GM21447 (cell line): ENCODE data around the gene FHIT.

Source experiments
- ATAC-seq: cut with Tn5 transposase; IDR thresholded peaks from one replicate; pipeline ENCODE4 v1.9.1; 2021; ENCODE audit not compliant: unreplicated experiment

Gene FHIT

DNA sequence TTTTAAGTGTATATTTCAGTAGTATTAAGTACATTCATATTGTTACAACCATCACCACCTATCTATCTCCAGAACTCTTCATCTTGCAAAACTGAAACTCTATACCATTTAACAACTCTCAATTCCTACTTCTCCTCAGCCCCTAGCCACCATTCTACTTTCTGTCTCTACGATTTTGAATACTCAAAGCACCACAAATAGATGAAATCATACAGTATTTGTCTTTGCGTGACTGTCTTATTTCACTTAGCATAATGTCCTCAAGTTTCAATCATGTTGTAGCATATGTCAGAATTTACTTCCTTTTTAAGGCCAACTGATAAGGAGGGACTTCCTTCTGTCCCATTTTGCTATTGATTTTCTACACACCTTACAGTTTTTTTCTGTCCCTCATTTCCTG lies 593.3 kb downstream of the FHIT start:
- ATAC-seq = peak; percentile 90

- no peak for ATAC-seq
Measured at GRCh38 chr3:60652829-60653228, 598.4 kb downstream of the FHIT start.

DNA sequence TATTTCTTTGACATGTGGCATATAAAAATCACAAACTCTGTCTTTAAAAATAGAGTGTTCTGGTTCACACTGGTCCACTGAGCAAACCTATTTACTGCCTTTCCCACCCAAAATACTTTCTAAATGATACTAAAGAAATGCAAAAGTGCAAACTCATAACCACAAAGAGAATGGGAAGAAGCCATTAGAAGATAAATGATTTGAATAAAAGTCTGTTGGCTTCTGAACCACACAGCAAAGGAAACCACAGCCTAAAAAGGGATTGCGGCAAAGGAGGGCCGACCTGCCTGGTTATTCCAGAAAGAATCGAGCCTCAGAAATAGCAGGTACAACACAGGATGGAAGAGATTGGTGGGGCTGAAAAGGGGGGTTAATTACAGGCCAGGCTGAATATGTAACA lies 599.5 kb downstream of the FHIT start:
- no peak for ATAC-seq

DNA sequence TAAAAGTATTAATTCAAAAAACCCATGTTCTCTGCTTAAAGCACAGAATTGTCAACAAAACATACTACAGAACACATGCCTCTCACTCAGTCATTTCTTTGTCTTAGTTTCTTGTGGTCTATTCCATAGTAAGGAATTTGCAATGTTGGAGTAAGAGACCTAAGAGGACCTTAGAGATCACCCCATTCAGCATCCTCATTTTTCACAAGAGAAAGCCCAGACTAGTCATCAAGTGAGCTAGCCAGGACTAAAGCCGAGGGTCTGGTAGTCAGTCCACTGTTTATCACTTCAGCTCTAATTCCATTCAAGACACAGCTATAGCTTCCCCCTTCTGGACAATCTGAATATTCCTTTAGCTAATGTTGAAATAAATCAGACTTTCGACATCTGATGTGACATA lies 601.1 kb downstream of the FHIT start:
- ATAC-seq = no peak

GRCh38 chr3:60645801-60646200 lies 605.5 kb downstream of the FHIT start:
- ATAC-seq = no peak

- no peak for ATAC-seq
Measured at GRCh38 chr3:60643831-60644230, 607.4 kb downstream of the FHIT start.

GRCh38 chr3:60641354-60641753 lies 609.9 kb downstream of the FHIT start:
- no peak for ATAC-seq

- ATAC-seq = no peak
Measured at GRCh38 chr3:60636846-60637245, 614.4 kb downstream of the FHIT start.

DNA sequence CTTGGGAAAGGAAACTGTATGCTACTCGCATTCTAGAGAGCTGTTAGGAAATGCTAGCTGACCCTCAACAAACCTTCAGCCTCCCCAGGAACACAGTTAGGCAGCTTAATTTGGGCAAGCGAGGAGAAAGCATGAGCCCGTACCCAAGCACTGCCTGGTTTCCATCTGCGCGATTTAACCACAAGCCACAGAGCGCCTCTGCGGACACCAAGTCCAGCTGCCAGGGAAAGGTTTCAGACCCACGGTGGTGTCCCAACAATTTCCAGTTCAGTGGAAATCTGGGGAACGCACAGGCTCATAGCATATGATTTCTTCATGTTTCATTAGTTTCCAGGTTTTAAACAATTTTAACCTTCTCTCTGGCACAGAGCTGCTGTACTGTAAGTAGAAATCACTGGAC lies 617.6 kb downstream of the FHIT start:
- no peak for ATAC-seq

DNA sequence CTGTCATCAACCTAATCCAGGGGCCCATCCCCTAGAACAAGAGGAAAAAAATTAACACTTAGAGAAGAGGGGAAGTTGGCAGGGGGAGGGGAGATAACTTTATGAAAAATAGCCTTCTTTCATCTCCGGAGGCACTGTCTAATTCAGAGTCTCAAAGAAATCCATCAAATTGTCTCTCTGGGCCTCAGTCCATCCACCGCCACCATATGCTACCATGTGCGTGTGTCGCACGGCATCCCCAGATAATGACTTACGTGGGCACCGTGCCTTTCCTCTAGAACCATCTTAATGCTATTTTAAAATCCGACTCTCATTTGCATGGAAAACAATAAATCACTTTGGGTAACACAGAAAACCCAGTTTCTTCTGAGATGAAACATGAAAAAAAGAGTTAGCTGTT lies 619.7 kb downstream of the FHIT start:
- ATAC-seq = no peak

GRCh38 chr3:60630953-60631352 lies 620.3 kb downstream of the FHIT start:
- no peak for ATAC-seq

DNA sequence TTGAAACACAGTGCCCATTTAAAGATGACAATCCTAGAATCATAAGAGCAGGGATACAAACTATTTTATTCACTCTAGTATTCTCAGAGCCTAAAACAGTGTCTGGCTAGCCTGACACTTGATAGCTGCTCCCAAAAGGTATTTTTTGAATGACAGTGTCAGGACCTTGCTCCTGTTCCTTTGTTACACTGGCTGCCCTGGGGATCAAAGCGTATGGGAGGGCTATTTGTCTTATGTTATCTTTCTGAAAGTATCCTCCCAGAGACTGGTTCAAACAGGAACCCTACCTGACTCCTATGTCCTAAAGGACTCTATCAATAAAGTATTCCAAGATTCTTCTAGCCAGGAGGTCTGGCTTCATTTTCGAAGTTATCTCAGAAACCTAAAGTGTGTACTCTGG lies 621.4 kb downstream of the FHIT start:
- ATAC-seq = no peak

DNA sequence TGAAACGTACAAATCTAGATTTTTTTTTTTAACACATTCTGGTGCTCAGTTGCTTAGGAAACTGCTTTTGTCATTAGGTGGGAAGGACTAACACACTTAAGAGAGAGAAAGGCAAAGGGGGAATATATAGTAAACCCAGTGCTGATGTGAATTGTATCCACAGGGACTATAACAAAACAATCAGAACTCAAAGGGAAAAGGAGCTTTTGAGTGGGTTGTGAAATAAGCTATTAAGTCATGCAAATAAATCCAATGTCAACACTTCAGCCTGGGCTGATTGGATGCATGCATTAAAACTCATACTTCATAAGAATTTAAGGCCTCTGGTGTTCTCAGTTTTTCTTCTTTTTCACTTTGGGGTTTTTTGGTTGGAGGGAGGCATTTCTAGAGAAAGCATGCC lies 628.9 kb downstream of the FHIT start:
- no peak for ATAC-seq

GRCh38 chr3:60617188-60617587 lies 634.1 kb downstream of the FHIT start:
- no peak for ATAC-seq

- ATAC-seq = no peak
Measured at GRCh38 chr3:60613769-60614303, 637.4 kb downstream of the FHIT start.

GRCh38 chr3:60610441-60611112 lies 640.7 kb downstream of the FHIT start:
- ATAC-seq = no peak

- ATAC-seq = no peak
Measured at GRCh38 chr3:60609446-60609845, 641.8 kb downstream of the FHIT start.

- no peak for ATAC-seq
Measured at GRCh38 chr3:60603860-60604259, 647.4 kb downstream of the FHIT start.

GRCh38 chr3:60600848-60601247 lies 650.4 kb downstream of the FHIT start:
- no peak for ATAC-seq

- no peak for ATAC-seq
Measured at GRCh38 chr3:60599586-60599985, 651.7 kb downstream of the FHIT start.

GRCh38 chr3:60598671-60599070 lies 652.6 kb downstream of the FHIT start:
- no peak for ATAC-seq

GRCh38 chr3:60594025-60594424 lies 657.2 kb downstream of the FHIT start:
- no peak for ATAC-seq

DNA sequence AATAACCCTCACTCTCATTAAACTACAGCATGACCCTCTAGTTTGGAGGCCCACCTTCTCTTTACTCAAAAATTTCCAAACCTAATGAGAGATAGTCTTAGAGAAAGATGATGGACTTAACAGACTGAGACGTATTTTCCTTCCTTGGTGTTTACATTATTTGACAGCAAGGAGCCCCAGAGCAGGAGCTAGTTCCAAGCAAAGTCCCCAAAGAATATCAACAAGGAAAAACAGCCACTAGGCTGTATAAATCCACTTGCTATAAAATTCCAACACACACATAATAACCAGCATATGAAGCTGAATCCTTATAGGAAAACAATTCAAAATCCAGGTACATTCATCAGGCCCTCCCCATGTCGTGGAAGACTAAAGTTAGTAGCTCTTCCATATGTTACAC lies 660.0 kb downstream of the FHIT start:
- ATAC-seq = no peak
